ENCODE results near the gene ADAMTS2. TPM values are rescaled to one million over a fixed set of nuclear protein-coding genes. Genes with fewer than 3 reads are reported as not detected.

ADAMTS2 gene
- total RNA-seq, 4 donors from 2014 or later = 2.3 to 10.6 (median 3.0) TPM

- 76 to 82% methylated on average over 18 to 23 of the region's 23 CpGs for WGBS, 2 donors
- no peak overlapping the region for H3K4me3 ChIP-seq (ENCODE audit: low read depth, poor library complexity, severe bottlenecking)
- peak in 1 of 2 donors; percentile 77 for DNase-seq (ENCODE audit: low spot score in 2 of 2)
- intact Hi-C loops (cut with DNase I; ENCODE audit: low total_unique reads) = no loop called here
- TF ChIP-seq CTCF (IDR thresholded peaks at IDR 0.05) (no peak), POLR2A (IDR thresholded peaks at IDR 0.05) (no peak)
Observed at GRCh38 chr5:179258001-179258921, 87.0 kb downstream of the ADAMTS2 start.

GRCh38 chr5:179257176-179257682, 88.0 kb downstream of the ADAMTS2 start:
- TF ChIP-seq POLR2A (IDR thresholded peaks at IDR 0.05) (no peak), CTCF (IDR thresholded peaks at IDR 0.05) (no peak)
- H3K4me3 ChIP-seq (ENCODE audit: low read depth, poor library complexity, severe bottlenecking) = no peak overlapping the region
- WGBS, 2 donors = 81% methylated on average over 29 of the region's 29 CpGs
- intact Hi-C loops (cut with DNase I; ENCODE audit: low total_unique reads) = no loop called here
- peak in 1 of 2 donors; percentile 81 for DNase-seq (ENCODE audit: low spot score in 2 of 2)

- DNase-seq (ENCODE audit: low spot score in 2 of 2) = peak in 1 of 2 donors; percentile 83
- TF ChIP-seq CTCF (IDR thresholded peaks at IDR 0.05) (no peak), POLR2A (IDR thresholded peaks at IDR 0.05) (no peak)
- 63 to 73% methylated on average over 23 of the region's 23 CpGs for WGBS, 2 donors
- no peak overlapping the region for H3K4me3 ChIP-seq (ENCODE audit: low read depth, poor library complexity, severe bottlenecking)
- intact Hi-C loops (cut with DNase I; ENCODE audit: low total_unique reads) = no loop called here
Observed at GRCh38 chr5:179256328-179257175, 88.7 kb downstream of the ADAMTS2 start.

GRCh38 chr5:179255527-179256327, 89.5 kb downstream of the ADAMTS2 start:
- no peak for TF ChIP-seq CTCF (IDR thresholded peaks at IDR 0.05)
- no peak for TF ChIP-seq POLR2A (IDR thresholded peaks at IDR 0.05)
- intact Hi-C loops (cut with DNase I; ENCODE audit: low total_unique reads) = no loop called here
- WGBS, 2 donors = 88 to 95% methylated on average over 13 to 14 of the region's 15 CpGs
- peak in 1 of 2 donors; percentile 67 for DNase-seq (ENCODE audit: low spot score in 2 of 2)
- H3K4me3 ChIP-seq (ENCODE audit: low read depth, poor library complexity, severe bottlenecking) = no peak overlapping the region

- WGBS, 2 donors = 93 to 95% methylated on average over 5 of the region's 5 CpGs
- TF ChIP-seq CTCF (IDR thresholded peaks at IDR 0.05) (no peak), POLR2A (IDR thresholded peaks at IDR 0.05) (no peak)
- no peak overlapping the region for H3K4me3 ChIP-seq (ENCODE audit: low read depth, poor library complexity, severe bottlenecking)
- intact Hi-C loops (cut with DNase I; ENCODE audit: low total_unique reads) = no loop called here
- DNase-seq (ENCODE audit: low spot score in 2 of 2) = no peak
Observed at GRCh38 chr5:179254638-179255271, 90.5 kb downstream of the ADAMTS2 start.

All from lower leg skin (tissue), 4 donors.